Fibroblast of lung (primary cell): ENCODE results near the gene POLR1H.

Experiments
- EZH2 ChIP-seq: IDR thresholded peaks from 2 replicates; pipeline ENCODE4 v1.5.1; 2012; ENCODE audit warnings: low read length, control low read depth, mild to moderate bottlenecking; ENCODE audit errors: missing control alignments
- TF ChIP-seq, protein P1 (sequence below), 2 donors: IDR thresholded peaks in 1 of 2; conservative IDR thresholded peaks in 1 of 2; 1 replicate in 1 of 2; 2 replicates in 1 of 2; pipeline ENCODE4 v1.5.1; 2011 to 2012; ENCODE audit warnings: low read length in 2 of 2, control low read depth in 1 of 2, inconsistent platforms in 1 of 2, low read depth in 1 of 2, mild to moderate bottlenecking in 1 of 2

GRCh38 chr6:30042914-30043313, 18.2 kb upstream of the POLR1H start:
- TF ChIP-seq, protein P1, sequence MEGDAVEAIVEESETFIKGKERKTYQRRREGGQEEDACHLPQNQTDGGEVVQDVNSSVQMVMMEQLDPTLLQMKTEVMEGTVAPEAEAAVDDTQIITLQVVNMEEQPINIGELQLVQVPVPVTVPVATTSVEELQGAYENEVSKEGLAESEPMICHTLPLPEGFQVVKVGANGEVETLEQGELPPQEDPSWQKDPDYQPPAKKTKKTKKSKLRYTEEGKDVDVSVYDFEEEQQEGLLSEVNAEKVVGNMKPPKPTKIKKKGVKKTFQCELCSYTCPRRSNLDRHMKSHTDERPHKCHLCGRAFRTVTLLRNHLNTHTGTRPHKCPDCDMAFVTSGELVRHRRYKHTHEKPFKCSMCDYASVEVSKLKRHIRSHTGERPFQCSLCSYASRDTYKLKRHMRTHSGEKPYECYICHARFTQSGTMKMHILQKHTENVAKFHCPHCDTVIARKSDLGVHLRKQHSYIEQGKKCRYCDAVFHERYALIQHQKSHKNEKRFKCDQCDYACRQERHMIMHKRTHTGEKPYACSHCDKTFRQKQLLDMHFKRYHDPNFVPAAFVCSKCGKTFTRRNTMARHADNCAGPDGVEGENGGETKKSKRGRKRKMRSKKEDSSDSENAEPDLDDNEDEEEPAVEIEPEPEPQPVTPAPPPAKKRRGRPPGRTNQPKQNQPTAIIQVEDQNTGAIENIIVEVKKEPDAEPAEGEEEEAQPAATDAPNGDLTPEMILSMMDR (conservative IDR thresholded peaks at IDR 0.05 in 1 of 2, IDR thresholded peaks at IDR 0.05 in 1 of 2; ENCODE audit: low read depth in 1 of 2, low read length in 2 of 2), result no peak
- TF ChIP-seq EZH2, result no peak
